Posterior vena cava (tissue), 2 donors: ENCODE data around the gene RXFP4. TPM values are rescaled to one million over a fixed set of nuclear protein-coding genes. Genes with fewer than 3 reads are reported as not detected.
A peak's percentile ranks its signal among the peaks of the same experiment; 100 is the strongest.
"Not testable (repeated sequence)": the region's sequence is repeated elsewhere in the genome, so short reads cannot be mapped to it uniquely, and the experiment has no call there.

Source experiments
- DNase-seq: peaks from one replicate; pipeline ENCODE4 v3.0.0-alpha.2; 2020; ENCODE audit warnings: low spot score
- intact Hi-C, 2 donors: fragments of 100-400 bp; cut with DNase I; formaldehyde crosslinking; loops; one replicate each; pipeline versions ENCODE4 v1.14.1 to v1.14.2; 2022 to 2023
- total RNA-seq, 2 donors: library from RNA; stranded (reverse); fragmentation: NEBNext Ultra II Directional; extraction: Animal tissue kit (Norgen Biotek cat#: 25700); gene quantifications; one replicate each; pipeline ENCODE4 v1.2.1, GENCODE V29; 2021
- donor health status: DM: yes; HTN: yes; CAD: no.
- donor health status: DM: yes; HTN: yes; CAD: no.

The RXFP4 gene
- total RNA-seq, 2 donors from 2014 or later: not detected

DNA sequence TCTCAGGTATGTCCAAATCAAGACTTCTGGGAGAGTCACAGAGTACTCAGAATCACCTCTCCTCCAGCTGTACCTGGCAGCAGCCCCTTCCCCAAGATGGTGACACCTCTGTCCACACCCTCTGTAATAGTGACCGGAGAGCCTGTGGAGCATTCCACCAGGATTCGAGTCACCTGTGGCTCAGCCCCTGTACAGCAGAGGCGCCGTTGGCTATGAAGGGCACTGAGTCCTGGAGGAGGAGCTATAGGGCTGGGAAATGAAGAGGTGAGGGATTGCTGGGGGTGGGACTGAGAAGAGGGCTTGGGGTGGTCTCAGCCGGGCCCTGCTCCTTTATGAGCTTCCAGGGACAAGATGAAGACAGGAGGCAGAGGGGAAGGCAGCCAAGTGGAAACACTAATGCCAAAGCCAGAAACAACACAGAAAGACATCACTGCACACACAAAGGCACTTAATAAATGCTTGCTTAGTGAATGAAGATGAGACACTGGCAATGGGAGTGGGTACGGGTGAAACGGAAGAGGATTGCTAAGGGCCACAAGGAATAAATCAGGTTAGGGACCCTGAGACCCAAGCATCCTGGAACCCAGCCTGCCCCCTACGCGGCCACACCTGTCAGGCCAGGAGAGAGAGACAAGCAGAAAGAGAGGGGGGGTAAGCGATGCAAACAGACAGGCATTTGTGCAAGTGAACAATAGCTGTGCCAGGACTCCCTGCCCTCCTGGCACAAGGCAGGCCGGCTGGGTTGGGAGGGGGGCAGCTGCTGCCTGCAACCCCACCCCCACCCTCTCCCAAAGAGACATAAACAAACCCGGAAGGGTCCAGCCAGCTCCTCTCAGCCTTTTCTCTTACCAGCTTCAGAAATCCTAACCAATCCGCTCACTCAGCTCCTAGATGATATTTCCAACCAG is 33.0 kb downstream of the RXFP4 start:
- intact Hi-C loops: no loop called here

DNA sequence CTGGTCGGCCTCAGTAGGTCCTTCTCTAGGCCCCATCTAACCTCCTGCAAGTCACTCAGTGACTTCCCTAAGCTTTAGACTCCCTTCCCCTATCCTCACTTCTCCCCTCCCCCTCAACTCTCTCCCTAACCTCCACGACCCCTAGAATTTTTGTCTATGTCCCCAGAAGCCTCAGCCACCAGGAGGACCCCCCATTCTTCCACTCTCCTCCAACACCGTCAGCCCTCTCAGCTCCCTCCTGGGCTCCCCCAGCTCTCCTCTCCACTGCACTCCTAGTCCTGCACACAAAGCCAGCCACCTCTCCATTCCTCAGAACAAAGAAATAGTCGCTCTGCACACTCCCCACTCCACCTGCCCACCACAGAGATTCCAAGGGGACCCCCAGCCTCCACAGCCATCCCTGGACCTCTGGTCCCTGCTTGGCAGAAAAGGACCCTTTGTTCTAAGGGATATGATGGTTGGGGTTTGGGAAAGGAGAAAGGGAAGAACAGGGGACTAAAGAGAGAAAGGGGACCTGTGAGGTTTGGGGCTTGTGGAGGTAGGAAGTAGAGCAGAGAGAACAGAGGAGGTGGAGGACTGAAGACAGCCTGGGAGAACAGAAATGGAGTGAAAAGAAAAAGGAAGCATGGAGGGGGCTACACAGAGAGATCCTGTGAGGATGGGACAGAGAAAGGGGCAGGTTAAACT is 34.1 kb downstream of the RXFP4 start:
- intact Hi-C loops: no loop called here
- no peak for DNase-seq

More for the DNA sequence above, 33.0 kb downstream of the RXFP4 start:
- no peak for DNase-seq

DNA sequence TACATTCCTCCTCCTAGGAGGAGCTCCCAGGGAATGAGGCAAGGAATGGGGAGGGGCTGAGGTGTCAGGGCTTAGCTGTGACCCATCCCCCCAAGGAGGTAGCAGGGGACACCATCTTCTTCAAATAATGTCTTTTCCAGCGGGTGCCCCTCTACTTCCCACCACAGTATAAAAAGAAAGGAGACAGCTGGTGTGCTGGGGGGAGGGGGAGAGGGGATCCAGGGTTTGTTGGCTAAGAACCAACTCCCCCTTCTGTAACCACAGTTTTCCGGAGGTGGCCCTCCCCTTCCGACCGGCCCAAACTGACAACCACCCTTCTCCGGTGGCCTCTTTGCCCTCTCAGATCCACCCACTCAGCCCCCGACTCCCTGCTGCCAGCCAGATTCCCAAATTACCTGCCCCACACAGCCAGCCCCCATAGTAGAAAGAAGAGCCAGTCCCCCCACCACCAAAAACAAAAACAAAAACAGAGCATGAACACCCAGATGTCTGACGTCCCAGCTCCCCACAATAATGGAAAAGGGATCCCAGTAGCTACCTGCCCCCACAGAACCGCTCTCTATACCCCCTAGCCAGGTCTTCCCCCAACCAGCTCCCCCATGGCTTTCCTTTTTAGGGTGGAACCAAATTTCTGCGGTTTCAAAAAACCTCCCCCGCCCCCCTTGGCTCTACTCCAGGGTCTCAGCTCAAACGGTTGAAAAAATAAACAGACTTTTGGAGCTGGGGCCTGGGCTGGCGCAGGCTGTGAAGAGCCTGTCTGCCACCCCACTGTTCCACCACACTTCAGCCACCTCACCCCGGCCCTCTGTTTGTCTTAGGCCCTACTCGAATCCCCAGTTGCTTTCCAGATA is 34.8 kb downstream of the RXFP4 start:
- DNase-seq: peak; percentile 88
- intact Hi-C loops: no loop called here

DNA sequence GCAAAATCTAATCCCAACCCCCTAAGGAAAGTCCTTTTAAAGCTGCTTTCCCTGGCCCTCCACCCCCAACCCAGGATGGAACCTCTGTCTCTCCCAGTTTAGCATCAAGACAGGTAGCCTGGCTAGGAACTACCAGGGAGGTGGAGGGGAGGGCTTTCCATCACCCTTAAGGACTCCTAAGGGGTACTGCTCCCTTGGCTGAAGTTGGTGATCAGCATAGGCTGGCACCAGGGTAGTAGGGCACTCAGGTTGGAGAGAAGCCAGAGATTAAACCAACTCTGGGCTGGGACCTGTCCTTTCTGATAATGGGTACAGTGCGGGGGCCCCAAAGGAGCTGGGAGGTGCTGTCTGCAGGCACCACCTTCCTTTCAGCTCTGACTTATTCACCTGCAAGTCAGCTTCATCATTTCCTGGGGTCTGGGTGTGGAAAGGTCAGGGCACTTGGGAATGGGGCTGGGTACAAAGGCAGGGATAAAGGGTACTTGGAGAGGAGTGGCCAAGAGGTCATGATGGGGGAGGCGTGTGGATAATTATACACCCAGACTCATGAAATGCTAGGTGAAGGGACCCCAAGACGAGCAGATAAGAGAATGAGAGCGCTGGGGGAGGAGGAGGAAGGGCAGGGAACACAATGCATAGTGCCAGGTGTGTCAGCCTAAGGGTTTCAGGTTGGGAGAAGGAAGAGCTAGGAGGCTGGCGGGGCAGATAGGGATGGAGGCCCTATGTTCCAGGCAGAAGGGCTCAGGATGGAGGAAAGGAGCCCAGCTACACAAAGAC is 35.7 kb downstream of the RXFP4 start:
- intact Hi-C loops: no loop called here
- no peak for DNase-seq

DNA sequence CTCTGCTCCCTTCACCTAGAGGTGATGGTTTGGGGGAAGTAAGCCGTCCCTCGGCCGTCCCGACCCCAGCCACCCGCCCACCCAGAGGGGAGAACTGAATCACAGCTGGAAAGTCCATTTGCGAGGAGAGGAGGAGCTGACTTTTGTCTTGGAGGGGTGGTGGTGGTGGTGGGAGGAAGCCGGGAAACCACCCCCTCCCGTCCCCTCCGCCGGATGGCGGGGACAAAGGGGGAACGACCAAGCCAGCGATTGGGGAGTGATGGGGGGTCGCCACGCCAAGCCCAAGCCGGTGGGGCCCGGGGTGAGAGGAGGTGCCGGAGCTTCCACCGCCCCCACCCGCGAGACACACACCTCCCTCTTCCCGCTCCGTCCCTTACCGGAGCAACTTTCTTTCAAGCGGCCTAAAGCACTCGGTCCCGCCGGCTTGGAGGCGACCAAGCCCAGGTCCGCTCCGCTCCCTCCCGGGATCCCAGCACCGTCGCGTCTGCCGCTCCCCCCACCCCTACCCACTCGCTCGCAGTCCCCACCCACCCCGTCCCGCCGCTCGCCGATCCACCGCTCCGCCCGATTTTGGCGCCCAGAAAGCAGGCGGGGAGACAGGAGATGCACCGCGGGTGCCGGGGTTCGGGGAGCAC is 36.4 kb downstream of the RXFP4 start:
- no peak for DNase-seq

DNA sequence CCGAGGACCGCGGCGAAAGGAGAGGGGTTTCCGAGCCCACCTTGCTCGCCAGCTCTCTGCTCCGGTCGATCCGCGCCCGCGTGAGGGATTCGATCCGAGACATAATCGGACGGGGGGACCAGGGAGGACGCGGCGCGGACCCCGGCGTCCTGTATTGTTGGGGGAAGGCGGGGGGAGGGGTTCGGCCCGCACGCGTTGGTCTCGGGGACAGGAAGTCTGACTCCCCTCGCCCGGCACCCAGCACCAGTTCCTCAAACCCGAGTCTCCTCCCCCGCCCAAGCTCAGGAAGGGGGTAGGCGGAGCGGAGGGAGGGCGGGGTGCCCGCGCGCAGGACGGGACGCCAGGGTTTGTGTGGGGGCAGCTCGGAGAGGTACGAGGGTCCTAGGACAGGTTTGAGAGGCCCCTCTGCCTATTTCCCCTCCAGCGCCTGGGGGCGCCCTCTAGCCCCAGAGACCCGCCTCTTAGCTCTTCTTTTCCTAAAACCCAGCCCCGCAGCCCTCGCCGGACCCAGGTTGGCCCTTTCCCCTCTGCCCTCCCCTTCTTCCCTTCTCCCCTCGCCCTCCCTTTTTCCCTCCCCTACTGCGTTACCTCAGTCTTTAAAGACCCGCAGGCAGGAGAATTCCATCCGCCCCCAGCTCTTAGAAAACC is 37.0 kb downstream of the RXFP4 start, which contains the start of gene ARHGEF2:
Gene ARHGEF2 (minus strand): TSS at position 223 of the 648 bp plus-strand sequence. CDS start 120 bp downstream, at position 103.
- peak; percentile 95 for DNase-seq
- intact Hi-C loops: no loop called here

More for the DNA sequence above, 36.4 kb downstream of the RXFP4 start:
- intact Hi-C loops: no loop called here

DNA sequence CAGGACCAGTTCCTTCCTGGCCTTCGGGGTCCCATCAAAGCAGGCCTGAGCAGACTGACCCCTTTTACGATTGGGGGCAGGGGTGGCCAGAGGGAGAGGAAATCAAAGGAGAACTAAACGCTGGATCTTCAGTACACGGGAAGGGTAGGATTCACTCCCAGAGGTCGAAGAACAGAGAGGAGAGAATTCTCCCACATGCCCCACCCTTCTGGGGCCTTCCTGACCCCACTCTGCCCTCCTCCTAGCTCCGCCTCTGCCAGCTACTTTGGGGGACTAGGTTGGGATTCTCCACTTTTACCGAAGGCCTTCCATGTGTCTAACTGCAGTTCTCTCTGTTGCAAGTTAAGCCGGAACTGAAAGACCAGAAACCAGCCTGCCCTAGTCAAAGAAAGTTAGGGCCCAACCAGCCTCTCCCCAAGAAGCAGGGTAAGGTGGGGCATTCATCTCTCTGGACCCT is 37.6 kb downstream of the RXFP4 start:
- intact Hi-C loops: no loop called here
- DNase-seq: no peak

DNA sequence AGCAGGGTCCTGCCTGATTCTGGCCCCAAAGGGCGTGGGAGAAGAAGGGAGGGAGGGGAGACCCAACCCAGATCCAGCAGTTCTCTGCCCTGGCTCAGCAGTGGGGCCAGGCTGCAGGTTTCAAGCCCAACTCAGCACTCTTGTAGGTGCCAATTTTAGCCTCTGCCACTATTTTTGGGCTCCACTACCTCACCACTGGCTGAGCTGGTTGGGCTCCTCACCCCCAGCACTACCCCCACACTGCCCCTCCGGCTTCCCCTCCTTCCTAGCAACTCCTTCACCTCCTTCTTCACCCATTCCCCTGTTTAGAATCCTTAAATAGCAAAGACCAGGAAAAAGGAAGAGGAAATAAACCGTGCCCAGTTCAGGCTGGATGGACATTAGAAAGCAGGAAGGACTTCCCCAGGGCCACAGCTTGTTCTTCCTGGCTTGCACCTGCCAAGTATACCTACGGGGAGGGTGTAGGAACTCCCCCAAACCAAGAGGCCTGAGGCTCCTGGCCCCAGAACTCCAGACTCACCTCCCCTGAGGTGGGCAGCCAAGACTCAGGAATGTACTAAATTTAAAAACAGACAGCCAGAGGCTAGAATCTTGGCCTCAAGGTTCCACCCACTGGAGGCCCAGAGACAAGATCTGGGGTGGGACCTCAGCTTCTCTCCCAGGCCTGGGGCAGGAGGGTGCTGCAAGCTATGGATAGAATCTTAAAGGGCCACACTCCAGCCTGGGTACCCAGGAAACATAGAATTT is 38.3 kb downstream of the RXFP4 start:
- DNase-seq: no peak
- intact Hi-C loops: no loop called here

DNA sequence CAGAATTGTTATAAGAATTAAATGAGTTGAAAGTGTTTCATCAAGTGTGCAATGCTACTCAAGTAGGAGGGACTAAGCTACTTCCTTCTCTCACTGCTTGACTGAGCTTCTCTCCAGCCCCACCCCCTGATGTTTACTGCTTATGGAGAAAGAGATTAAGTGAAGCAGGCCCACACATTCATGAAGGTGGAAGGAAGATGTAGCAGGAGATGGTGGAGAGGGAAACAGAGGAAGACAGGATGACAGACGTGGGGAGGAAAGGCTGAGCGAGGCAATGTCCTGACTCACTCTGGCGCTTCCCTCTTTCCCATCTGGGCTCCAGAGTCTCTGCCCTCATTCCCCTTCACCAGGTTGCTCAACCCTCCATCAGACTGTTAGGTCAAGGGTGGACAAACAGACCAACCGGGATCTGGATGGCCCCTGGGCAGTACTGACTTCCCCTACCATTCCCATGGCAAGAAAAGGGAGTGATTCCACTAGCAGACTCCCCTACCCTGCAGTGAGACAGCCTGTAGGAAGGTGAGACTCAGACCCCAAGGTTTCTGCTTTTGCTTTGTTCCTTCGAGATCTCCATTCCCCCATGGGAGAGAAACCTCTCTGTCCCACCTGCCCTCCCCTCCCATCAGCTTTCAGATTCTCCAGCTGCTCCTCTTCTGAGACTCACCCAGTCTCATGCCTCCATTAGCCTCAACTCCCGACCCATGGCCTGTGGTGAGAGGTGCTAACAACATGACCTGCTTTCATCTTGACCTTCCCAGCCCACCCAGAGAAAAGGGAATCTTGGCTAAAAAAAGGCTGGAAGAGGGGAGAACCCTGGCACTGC is 40.0 kb downstream of the RXFP4 start:
- no peak for DNase-seq
- intact Hi-C loops: no loop called here

DNA sequence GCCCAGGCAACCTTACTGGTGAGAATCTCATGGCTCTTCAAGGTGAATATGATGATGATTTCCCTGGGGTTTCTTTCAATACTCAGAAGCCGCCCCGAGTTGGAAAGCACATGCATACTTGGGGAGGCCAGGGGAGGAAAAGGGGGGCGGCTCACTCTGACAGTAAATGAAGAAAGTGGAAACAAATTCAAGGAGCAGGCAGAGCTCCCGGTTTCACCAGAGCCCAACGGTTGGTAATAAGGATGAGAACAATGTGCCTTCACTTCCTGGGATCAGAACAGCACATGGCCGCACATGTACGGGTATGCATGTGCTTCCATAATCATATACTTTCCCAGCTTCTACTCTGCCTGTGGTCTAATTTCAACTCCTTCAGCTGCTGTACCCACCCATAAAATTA is 40.7 kb downstream of the RXFP4 start:
- DNase-seq: no peak
- intact Hi-C loops: no loop called here

DNA sequence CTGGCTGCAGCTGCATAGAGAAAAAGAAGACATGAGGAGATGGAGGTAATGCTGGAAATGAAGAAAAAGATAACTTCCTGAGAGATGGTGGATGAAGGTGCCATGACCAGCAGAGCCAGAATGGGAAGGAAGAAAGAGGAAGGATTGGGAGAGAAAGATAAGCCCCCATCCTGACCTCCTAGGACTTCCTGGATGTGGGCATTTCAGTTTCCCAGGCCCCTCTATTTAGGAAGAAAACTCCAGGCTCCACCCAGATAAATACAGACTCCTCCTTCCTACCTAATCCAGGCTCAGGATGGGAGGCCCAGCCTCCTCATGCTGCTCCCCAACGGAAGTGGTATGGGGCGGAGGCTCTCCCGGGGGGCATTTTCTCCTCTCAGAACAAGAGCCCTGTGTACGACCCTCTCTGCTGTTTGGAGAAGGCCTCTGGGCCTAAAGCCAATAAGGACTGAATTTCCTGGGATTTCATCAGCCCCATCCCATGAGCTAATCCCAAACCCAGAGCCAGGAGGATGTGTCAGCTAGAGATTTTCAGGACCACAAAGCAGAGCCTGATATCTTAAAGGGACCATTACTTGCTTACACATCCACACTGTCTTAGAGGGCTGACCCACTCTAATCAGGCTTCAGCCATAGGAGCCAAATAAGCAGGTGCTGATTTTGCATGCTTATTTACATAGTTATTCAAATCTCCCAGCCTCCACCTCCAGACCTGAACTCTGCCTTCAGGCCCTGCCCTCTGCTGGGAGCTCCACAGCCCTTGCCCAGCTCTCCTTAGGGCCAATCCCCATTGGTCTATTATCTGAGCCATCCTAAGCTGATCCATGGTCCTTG is 42.0 kb downstream of the RXFP4 start:
- intact Hi-C loops: no loop called here
- peak; percentile 94 for DNase-seq

DNA sequence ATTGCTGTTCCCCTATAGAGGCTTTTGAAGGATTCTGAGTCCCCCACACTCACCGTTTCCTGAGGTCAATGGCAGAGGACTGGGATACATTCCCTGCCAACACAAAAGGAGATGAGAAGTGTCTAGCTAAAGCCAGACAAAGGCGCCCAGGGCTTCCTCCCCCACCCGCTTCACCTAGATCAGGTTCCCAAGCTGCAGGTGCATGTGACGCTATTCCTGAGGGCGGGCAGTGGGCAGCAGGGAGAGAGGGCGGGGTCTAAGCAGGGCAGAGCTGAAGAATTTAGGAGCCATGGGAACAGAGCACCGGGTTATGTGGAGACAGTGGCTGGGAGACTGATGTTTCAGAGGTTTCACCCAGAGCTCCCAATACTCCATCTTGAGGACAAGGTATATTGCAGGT is 42.9 kb downstream of the RXFP4 start:
- intact Hi-C loops: no loop called here

DNA sequence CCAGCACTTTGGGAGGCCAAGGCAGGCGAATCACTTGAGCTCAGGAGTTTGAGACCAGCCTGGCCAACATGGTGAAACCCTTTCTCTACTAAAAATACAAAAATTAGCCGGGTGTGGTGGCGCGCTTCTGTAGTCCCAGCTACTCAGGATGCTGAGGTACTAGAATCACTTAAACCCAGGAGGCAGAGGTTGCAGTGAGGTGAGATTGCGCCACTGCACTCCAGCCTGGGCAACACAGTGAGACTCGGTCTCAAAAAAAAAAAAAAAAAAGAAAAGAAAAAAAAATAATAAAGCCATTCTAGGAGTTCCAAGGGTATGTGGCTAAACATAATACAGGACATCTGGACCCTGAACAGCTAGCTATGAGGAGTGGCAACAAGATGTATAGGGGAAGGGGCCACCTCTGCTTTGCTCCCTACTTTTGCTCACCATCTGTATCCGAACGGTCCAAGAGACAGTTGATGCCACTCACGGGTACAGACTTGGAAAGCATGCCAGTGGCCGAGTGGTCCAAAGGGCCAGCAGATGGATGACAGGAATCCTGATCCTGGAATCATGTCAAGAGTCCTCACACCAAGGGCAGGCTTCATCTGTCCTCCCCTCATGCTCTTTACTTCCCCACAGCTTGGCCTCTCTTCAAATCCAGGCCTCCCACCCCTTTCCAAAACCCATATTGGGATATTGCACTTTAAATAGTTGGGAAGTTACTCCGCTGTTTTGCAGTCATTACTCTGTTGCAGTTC is 43.6 kb downstream of the RXFP4 start:
- intact Hi-C loops: not testable (repeated sequence)

More for the DNA sequence above, 42.9 kb downstream of the RXFP4 start:
- no peak for DNase-seq

DNA sequence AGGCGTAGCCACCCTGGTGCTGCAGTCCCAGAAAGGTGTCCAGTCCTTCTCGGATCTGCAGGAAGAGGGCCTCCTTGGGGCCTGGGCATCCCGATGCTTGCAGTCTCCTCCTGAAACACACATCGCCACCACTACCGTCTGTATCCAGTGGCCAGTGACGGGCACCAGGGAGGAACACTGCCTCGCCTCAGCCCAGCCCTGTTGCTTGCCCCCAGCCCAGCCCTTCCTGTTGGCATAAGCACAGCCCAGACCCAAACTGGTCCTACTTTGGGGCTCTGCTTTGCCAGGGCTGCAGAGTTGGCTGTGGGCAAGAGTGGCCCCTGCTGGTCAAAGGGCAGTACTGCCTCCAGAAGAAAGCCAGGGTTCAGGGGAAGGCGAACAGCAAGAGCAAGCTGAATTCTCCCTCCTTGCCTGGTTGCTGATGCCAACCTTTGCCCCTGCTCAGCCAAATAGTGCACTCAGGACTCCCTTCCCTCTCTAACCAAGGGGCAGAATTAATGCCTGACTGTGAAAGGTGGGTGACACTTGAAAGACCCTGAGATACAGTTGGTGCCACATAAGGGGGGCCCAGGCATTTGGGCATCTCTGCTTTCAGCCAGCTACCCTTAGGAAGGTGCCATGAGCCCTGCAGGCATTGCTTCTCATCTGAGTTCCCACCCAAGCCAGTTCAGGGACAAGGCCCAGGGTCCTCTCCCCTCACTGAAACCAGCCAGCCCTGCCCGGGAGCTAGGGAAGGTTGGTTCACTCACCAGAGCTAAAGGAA is 48.0 kb downstream of the RXFP4 start:
- intact Hi-C loops: loop anchor here (1.0 to 5.0 kb wide), 3 partner anchors 19 to 51 kb away; no protein-coding TSS in a partner anchor
- DNase-seq: peak; percentile 93

More for the DNA sequence above, 43.6 kb downstream of the RXFP4 start:
- DNase-seq: not testable (repeated sequence)
